OCI-LY7 (cell line): ENCODE measurements around the gene KCNK4. TPM values are rescaled to one million over a fixed set of nuclear protein-coding genes. Genes with fewer than 3 reads are reported as not detected.

Experiments used
- BruUV-seq: library from RNA; stranded (reverse); fragments of 400-500 nt; replicated peaks from 2 replicates; lab custom pipeline; 2021; lab: Mats Ljungman, UMichigan
- CTCF ChIA-PET: fragments of 300-600 bp; sonication (Branson Sonifier 250); formaldehyde crosslinking; loops from one replicate; lab custom pipeline; 2022; ENCODE audit warnings: antibody characterized with exemption; ENCODE audit not compliant: unreplicated experiment; lab: Charles Lee
- POLR2A ChIA-PET: fragments of 300-600 bp; sonication (Branson Sonifier 250); formaldehyde crosslinking; loops from one replicate; lab custom pipeline; 2022; ENCODE audit warnings: antibody characterized with exemption; lab: Charles Lee
- DNase-seq: peaks from one replicate; pipeline ENCODE4 v3.0.0-alpha.2; 2015; ENCODE audit warnings: low spot score
- H2AFZ ChIP-seq: fragments of 200-600 bp; sonication (generic), shearing (Covaris generic); 2 replicates; pipeline ENCODE4 v1.6.1; 2014; ENCODE audit warnings: mild to moderate bottlenecking, antibody characterized with exemption, low read length, moderate library complexity
- H3K27ac ChIP-seq: fragments of 200-600 bp; sonication (generic); 2 replicates; pipeline ENCODE4 v1.5.1; 2014; ENCODE audit warnings: mixed run types, low read depth, mild to moderate bottlenecking, moderate library complexity, low read length, inconsistent platforms; ENCODE audit not compliant: poor library complexity, severe bottlenecking
- H3K36me3 ChIP-seq: fragments of 200-600 bp; sonication (generic); 2 replicates; pipeline ENCODE4 v1.6.1; 2014; ENCODE audit warnings: mild to moderate bottlenecking, antibody characterized with exemption, low read length, moderate library complexity, mixed read lengths; ENCODE audit not compliant: insufficient read depth
- H3K4me1 ChIP-seq: fragments of 200-600 bp; sonication (generic); 2 replicates; pipeline ENCODE4 v1.5.1; 2014; ENCODE audit warnings: mild to moderate bottlenecking, low read length; ENCODE audit not compliant: insufficient read depth, poor library complexity, severe bottlenecking
- H3K4me2 ChIP-seq: fragments of 200-600 bp; sonication (generic); 2 replicates; pipeline ENCODE4 v1.6.1; 2014; ENCODE audit warnings: mild to moderate bottlenecking, low read length
- H3K4me3 ChIP-seq: fragments of 200-600 bp; sonication (generic); 2 replicates; pipeline ENCODE4 v1.5.1; 2014; ENCODE audit warnings: mild to moderate bottlenecking, low read depth, low read length; ENCODE audit not compliant: poor library complexity, severe bottlenecking
- H3K79me2 ChIP-seq: fragments of 200-600 bp; sonication (generic); 2 replicates; pipeline ENCODE4 v1.6.1; 2016; ENCODE audit warnings: low read depth, mild to moderate bottlenecking, low read length, moderate library complexity, mixed read lengths; ENCODE audit not compliant: insufficient read depth
- H3K9me2 ChIP-seq: fragments of 200-600 bp; sonication (generic); 2 replicates; pipeline ENCODE4 v1.6.1; 2016; ENCODE audit warnings: mild to moderate bottlenecking, low read length, mixed read lengths; ENCODE audit not compliant: insufficient read depth
- H3K9me3 ChIP-seq: fragments of 200-600 bp; sonication (generic); 2 replicates; pipeline ENCODE4 v1.6.1; 2014; ENCODE audit warnings: mild to moderate bottlenecking, mixed run types, low read length, mixed read lengths
- H4K20me1 ChIP-seq: fragments of 200-600 bp; sonication (generic); 2 replicates; pipeline ENCODE4 v1.6.1; 2014; ENCODE audit warnings: mild to moderate bottlenecking, antibody characterized with exemption, low read length, moderate library complexity, mixed read lengths; ENCODE audit not compliant: insufficient read depth
- CTCF ChIP-seq: fragments of 200-600 bp; sonication (generic); conservative IDR thresholded peaks from 2 replicates; pipeline ENCODE4 v1.5.1; 2014; ENCODE audit warnings: mild to moderate bottlenecking, antibody characterized with exemption, low read length, moderate library complexity, mixed read lengths
- EZH2phosphoT487 ChIP-seq: fragments of 200-600 bp; sonication (generic); IDR thresholded peaks from 2 replicates; pipeline ENCODE4 v1.6.1; 2018; ENCODE audit warnings: low read depth, borderline replicate concordance, mild to moderate bottlenecking, mixed run types, antibody characterized with exemption, low read length, moderate library complexity, mixed read lengths
- intact Hi-C: fragments of 100-400 bp; cut with micrococcal nuclease; formaldehyde crosslinking; loops from one replicate; pipeline ENCODE4 v1.10.0; 2022; ENCODE audit not compliant: unreplicated experiment
- total RNA-seq, 2 experiments: library from RNA; depleted of rRNA in 1 of 2; stranded (reverse); fragments of >200 nt in 1 of 2; shearing (Covaris generic) in 1 of 2; gene quantifications; 2 replicates each; pipeline ENCODE4 v1.2.3, GENCODE V29; 2014 to 2022

KCNK4 gene
- total RNA-seq, 2 experiments from 2014 or later, result 0.80 to 0.95 TPM

GRCh38 chr11:64330888-64331287 is 39.8 kb downstream of the KCNK4 start:
- Histone ChIP-seq H3K36me3 (peaks cover 9% of the 10 kb centered on the region; the same call in 1 of the 2 replicates), H4K20me1 (no peaks in the 10 kb centered on the region), H2AFZ (no peak overlapping the region), H3K4me2 (no peak overlapping the region), H3K9me3 (no peaks in the 10 kb centered on the region), H3K4me3 (no peak overlapping the region), H3K79me2 (no peaks in the 10 kb centered on the region), H3K27ac (no peak overlapping the region), H3K9me2 (no peaks in the 10 kb centered on the region), H3K4me1 (peaks cover 22% of the 10 kb centered on the region)
- CTCF ChIA-PET, result interaction anchor here (1.4 kb wide), 1 partner anchor 13 kb away, joined by 9 read pairs; the partner anchor contains the start of genes PRDX5 and TRMT112
- no peak for DNase-seq
- intact Hi-C loops, result loop anchor here (1.0 kb wide), 1 partner anchor 13 kb away; the partner anchor contains the start of gene PRDX5
- POLR2A ChIA-PET, result interaction anchor here (1.1 to 1.9 kb wide), 2 partner anchors 13 to 26 kb away, joined by 3 to 11 read pairs; partner anchors contain the start of genes PRDX5 and TRMT112
- BruUV-seq, result no TSS peak
- TF ChIP-seq EZH2phosphoT487 (no peak), CTCF (no peak)

- intact Hi-C loops, result loop anchor here (1.0 kb wide), 1 partner anchor 13 kb away; the partner anchor contains the start of gene PRDX5
- H3K27ac ChIP-seq, result no peak overlapping the region
- H3K4me2 ChIP-seq, result peak overlapping the region; percentile 20; the same call in 1 of the 2 replicates
These were observed 40.7 kb downstream of the KCNK4 start for GRCh38 chr11:64331569-64332371.

More at GRCh38 chr11:64331569-64332371, 40.7 kb downstream of the KCNK4 start:
- CTCF ChIA-PET, result interaction anchor here (0.9 to 1.4 kb wide), 3 partner anchors 14 to 25 kb away, joined by 3 to 9 read pairs (median 6); partner anchors contain the start of genes PRDX5 and TRMT112
- Histone ChIP-seq H4K20me1 (no peaks in the 10 kb centered on the region), H3K4me1 (peaks cover 31% of the 10 kb centered on the region), H3K79me2 (no peaks in the 10 kb centered on the region), H3K9me2 (no peaks in the 10 kb centered on the region), H3K36me3 (peaks cover 9% of the 10 kb centered on the region; the same call in 1 of the 2 replicates), H3K4me3 (no peak overlapping the region), H3K9me3 (no peaks in the 10 kb centered on the region), H2AFZ (no peak overlapping the region)
- POLR2A ChIA-PET, result interaction anchor here (1.1 to 1.9 kb wide), 3 partner anchors 8 to 27 kb away, joined by 3 to 11 read pairs (median 4); partner anchors contain the start of genes PRDX5 and TRMT112
- TF ChIP-seq EZH2phosphoT487 (no peak), CTCF (peak; percentile 72)
- no TSS peak for BruUV-seq
- DNase-seq, result peak; percentile 57
